Measurements from ENCODE around the gene TTC39A.

- TF ChIP-seq JUNB (CRISPR knock-in tag; IDR thresholded peaks at IDR 0.05; ENCODE audit: borderline replicate concordance): no peak
- TF ChIP-seq CC2D1A (CRISPR knock-in tag; IDR thresholded peaks at IDR 0.05): no peak
- TF ChIP-seq EZH2 (conservative IDR thresholded peaks at IDR 0.05; ENCODE audit: low read depth, low read length): no peak
- no peak for TF ChIP-seq ELF4 (CRISPR knock-in tag; IDR thresholded peaks at IDR 0.05; ENCODE audit: borderline replicate concordance)
- no peak for TF ChIP-seq AHR (CRISPR knock-in tag; IDR thresholded peaks at IDR 0.05)
- TF ChIP-seq HDAC6 (IDR thresholded peaks at IDR 0.05; ENCODE audit: low read depth, low read length): no peak
- TF ChIP-seq EP300 (IDR thresholded peaks at IDR 0.05; ENCODE audit: low read depth in 2 of 2, low read length in 2 of 2): no peak
- TF ChIP-seq EP300 (CRISPR knock-in tag; IDR thresholded peaks at IDR 0.05; ENCODE audit: borderline replicate concordance): no peak
- no peak for TF ChIP-seq SRSF1 (optimal IDR thresholded peaks at IDR 0.05; ENCODE audit: low read depth, low read length)
- TF ChIP-seq MYPOP (CRISPR knock-in tag; IDR thresholded peaks at IDR 0.05): no peak
- TF ChIP-seq POLR2AphosphoS5 (IDR thresholded peaks at IDR 0.05; ENCODE audit: low read depth, low read length): no peak
Measured at GRCh38 chr1:51247022-51247421, 83.3 kb downstream of the TTC39A start.
